ENCODE data around the gene SDHB.

SDHB gene

GRCh38 chr1:17053685-17054410 is at the start of gene SDHB:
TSS of gene SDHB (minus strand) at chr1:17054032. CDS start at chr1:17054019, 13 bp downstream.
- DNase-seq (ENCODE audit: low read depth in 4 of 4, low spot score in 1 of 4) = peak; percentile 96 to 98 (median 98)

GRCh38 chr1:17102232-17102631 is 48.4 kb upstream of the SDHB start:
- DNase-seq (ENCODE audit: low read depth in 4 of 4, low spot score in 1 of 4) = no peak

- DNase-seq (ENCODE audit: low read depth in 4 of 4, low spot score in 1 of 4) = no peak
Measured at GRCh38 chr1:17101261-17101660, 47.4 kb upstream of the SDHB start.

GRCh38 chr1:17099616-17100340 is 45.9 kb upstream of the SDHB start:
- no peak for DNase-seq (ENCODE audit: low read depth in 4 of 4, low spot score in 1 of 4)

- no peak for DNase-seq (ENCODE audit: low read depth in 4 of 4, low spot score in 1 of 4)
Measured at GRCh38 chr1:17098446-17099317, 44.9 kb upstream of the SDHB start.

- DNase-seq (ENCODE audit: low read depth in 4 of 4, low spot score in 1 of 4) = no peak
Measured at GRCh38 chr1:17097787-17098186, 44.0 kb upstream of the SDHB start.

- no peak for DNase-seq (ENCODE audit: low read depth in 4 of 4, low spot score in 1 of 4)
Measured at GRCh38 chr1:17097147-17097546, 43.3 kb upstream of the SDHB start.

GRCh38 chr1:17096584-17096983 is 42.8 kb upstream of the SDHB start:
- no peak for DNase-seq (ENCODE audit: low read depth in 4 of 4, low spot score in 1 of 4)

GRCh38 chr1:17095141-17095540 is 41.3 kb upstream of the SDHB start:
- no peak for DNase-seq (ENCODE audit: low read depth in 4 of 4, low spot score in 1 of 4)

GRCh38 chr1:17094664-17095063 is 40.8 kb upstream of the SDHB start:
- no peak for DNase-seq (ENCODE audit: low read depth in 4 of 4, low spot score in 1 of 4)

- DNase-seq (ENCODE audit: low read depth in 4 of 4, low spot score in 1 of 4) = no peak
Measured at GRCh38 chr1:17093822-17094393, 40.1 kb upstream of the SDHB start.

- no peak for DNase-seq (ENCODE audit: low read depth in 4 of 4, low spot score in 1 of 4)
Measured at GRCh38 chr1:17091252-17091651, 37.4 kb upstream of the SDHB start.

- DNase-seq (ENCODE audit: low read depth in 4 of 4, low spot score in 1 of 4) = no peak
Measured at GRCh38 chr1:17089506-17089905, 35.7 kb upstream of the SDHB start.

GRCh38 chr1:17086751-17087150 is 32.9 kb upstream of the SDHB start:
- DNase-seq (ENCODE audit: low read depth in 4 of 4, low spot score in 1 of 4) = no peak

- no peak for DNase-seq (ENCODE audit: low read depth in 4 of 4, low spot score in 1 of 4)
Measured at GRCh38 chr1:17084787-17085186, 31.0 kb upstream of the SDHB start.

- no peak for DNase-seq (ENCODE audit: low read depth in 4 of 4, low spot score in 1 of 4)
Measured at GRCh38 chr1:17082761-17083160, 28.9 kb upstream of the SDHB start.

- no peak for DNase-seq (ENCODE audit: low read depth in 4 of 4, low spot score in 1 of 4)
Measured at GRCh38 chr1:17081439-17081838, 27.6 kb upstream of the SDHB start.

GRCh38 chr1:17080880-17081279 is 27.0 kb upstream of the SDHB start:
- no peak for DNase-seq (ENCODE audit: low read depth in 4 of 4, low spot score in 1 of 4)

GRCh38 chr1:17080085-17080759 is 26.4 kb upstream of the SDHB start:
- DNase-seq (ENCODE audit: low read depth in 4 of 4, low spot score in 1 of 4) = no peak

GRCh38 chr1:17078991-17079868 is 25.4 kb upstream of the SDHB start:
- DNase-seq (ENCODE audit: low read depth in 4 of 4, low spot score in 1 of 4) = no peak

All from stimulated activated CD4-positive, alpha-beta T cell treated with anti-CD3 and anti-CD28 coated beads, Interleukin-1b, Interleukin-23, amount 100 ng/mL, for 24 hours (primary cell).